Islet precursor cell (in vitro differentiated cells): Measurements from ENCODE around the gene COG8.

Source experiments
- DNase-seq: peaks from one replicate; pipeline ENCODE4 v3.0.0-alpha.2; 2018

Gene COG8

GRCh38 chr16:69277413-69277812 lies 62.0 kb downstream of the COG8 start:
- no peak for DNase-seq
